ENCODE data around the gene TRAM2.

DNA sequence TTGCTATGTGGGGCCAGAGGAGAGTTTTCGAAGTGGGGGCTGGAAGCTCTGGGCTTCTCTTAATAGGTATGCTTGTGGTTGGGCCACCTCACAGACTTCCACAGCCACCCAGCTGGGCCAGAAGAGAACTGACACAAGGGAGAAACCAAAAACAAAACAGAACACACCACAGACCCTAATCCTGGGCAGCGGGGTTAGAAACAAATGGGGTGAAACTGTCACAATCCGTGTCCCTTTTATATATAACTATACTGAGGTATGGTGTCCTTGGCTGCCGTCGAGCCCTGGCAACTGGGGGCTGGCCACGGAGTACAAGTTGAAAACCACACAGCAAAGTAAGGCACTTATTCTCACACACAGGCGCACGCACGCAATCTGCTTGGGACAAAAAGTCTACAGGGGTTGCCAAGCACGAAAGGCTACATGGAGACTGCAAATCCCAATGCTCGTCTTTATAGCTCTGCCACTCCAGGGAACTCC lies 78.3 kb downstream of the TRAM2 start:
- no peak for TF ChIP-seq POLR2A (IDR thresholded peaks at IDR 0.05)
- no peak for TF ChIP-seq CTCF (IDR thresholded peaks at IDR 0.05)
- no peak for TF ChIP-seq POLR2AphosphoS5 (IDR thresholded peaks at IDR 0.05)
- TF ChIP-seq EP300 (IDR thresholded peaks at IDR 0.05): no peak
